Body of pancreas (tissue), 4 donors: ENCODE data around the gene FBLN5.

Experiments
- CTCF ChIP-seq, 7 experiments: fragments of 450-650 bp in 4 of 7; fragments of 200-600 bp in 3 of 7; sonication (generic) in 3 of 7; IDR thresholded peaks; one replicate each; pipeline ENCODE4 v1.5.1; 2016 to 2019; ENCODE audit warnings: antibody characterized with exemption in 7 of 7
- POLR2A ChIP-seq, 3 donors: fragments of 450-650 bp; IDR thresholded peaks; one replicate each; pipeline ENCODE4 v1.6.1; 2016; ENCODE audit warnings: antibody characterized with exemption in 3 of 3, mild to moderate bottlenecking in 2 of 3

DNA sequence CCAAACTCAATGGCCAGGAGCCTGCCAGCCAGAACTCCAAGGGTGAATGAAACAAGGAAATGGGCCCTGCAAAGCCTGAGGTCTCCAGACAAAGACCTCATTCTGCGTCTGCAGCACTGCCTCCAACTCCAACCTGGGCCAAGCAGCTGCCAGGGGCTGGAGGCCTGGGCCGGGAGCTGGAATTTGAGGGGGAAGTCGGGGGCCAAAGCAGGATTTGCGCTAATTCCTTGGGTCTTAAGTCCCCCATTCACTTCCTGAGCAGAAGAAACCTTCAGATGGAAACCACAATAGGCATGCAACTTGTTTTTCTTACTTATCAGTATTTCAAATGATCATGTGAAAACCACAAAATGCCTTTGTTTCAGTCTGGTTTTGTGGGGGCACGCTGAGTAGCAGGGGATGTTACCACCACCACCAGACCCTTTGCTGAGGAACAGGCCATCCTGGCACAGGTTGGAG, 57.2 kb downstream of the FBLN5 start:
- TF ChIP-seq CTCF (IDR thresholded peaks at IDR 0.05) (no peak), POLR2A (IDR thresholded peaks at IDR 0.05) (no peak)
